ENCODE results near the gene SLC46A2. TPM values are rescaled to one million over a fixed set of nuclear protein-coding genes. Genes with fewer than 3 reads are reported as not detected.

SLC46A2 gene
- total and polyA plus RNA-seq, 2 of the 8 experiments (the other 6 are each of a cell fraction or from before 2014, with no cell fraction given): 0.03 TPM; not detected in 1

DNA sequence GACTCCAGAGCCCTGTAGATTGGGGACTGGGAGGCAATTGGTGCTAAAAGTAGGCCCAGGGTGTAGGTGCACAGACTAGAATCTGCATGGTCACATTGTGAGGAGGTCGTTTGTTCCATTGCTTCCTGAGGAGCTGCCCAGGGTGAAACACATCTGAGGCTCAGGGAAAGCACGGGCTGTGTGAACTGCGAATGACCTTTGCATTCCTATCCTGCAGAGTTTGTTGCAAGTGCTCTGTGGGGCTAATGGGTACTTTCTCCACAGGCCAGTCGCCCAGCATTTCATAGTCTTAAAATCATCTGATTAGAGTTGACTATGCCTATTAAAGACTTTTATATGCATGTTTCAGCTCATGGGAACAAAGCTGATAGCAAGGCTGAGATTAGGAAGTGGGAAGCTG lies 14.4 kb upstream of the SLC46A2 start:
- Histone ChIP-seq H3K23ac (ENCODE audit: insufficient read length) (no peak overlapping the region), H3K18ac (ENCODE audit: extremely low read depth, low read length) (no peak overlapping the region), H4K8ac (ENCODE audit: extremely low read depth, insufficient read depth, low read length) (no peak overlapping the region), H2BK120ac (replicated peaks; ENCODE audit: low read depth, low read length) (no peak overlapping the region), H3K4me1 (replicated peaks in 1 of 4; ENCODE audit: control insufficient read depth in 3 of 4, insufficient read depth in 4 of 4, low read length in 3 of 4) (no peaks in the 10 kb centered on the region), H3K27me3 (replicated peaks in 1 of 4; ENCODE audit: control insufficient read depth in 3 of 4, extremely low read depth in 1 of 4, insufficient read depth in 3 of 4, low read length in 3 of 4) (no peaks in the 10 kb centered on the region; a peak in 1 of 7 replicates), H3K23me2 (ENCODE audit: low read depth, low read length) (no peaks in the 10 kb centered on the region), H3K36me3 (ENCODE audit: control insufficient read depth in 2 of 4, insufficient read depth in 4 of 4, low read length in 3 of 4) (no peaks in the 10 kb centered on the region), H2BK15ac (ENCODE audit: low read length) (no peak overlapping the region), H3K4ac (replicated peaks; ENCODE audit: insufficient read length, low read depth, low read length) (no peak overlapping the region), H3K9ac (replicated peaks in 1 of 4; ENCODE audit: extremely low read depth in 1 of 4, low read depth in 3 of 4, low read length in 3 of 4) (no peak overlapping the region), H4K5ac (ENCODE audit: insufficient read length, low read depth, low read length) (no peak overlapping the region), H2AK5ac (ENCODE audit: low read depth, low read length) (no peak overlapping the region), H3K27ac (ENCODE audit: low read depth, low read length) (no peak overlapping the region), H3K79me2 (ENCODE audit: control insufficient read depth in 1 of 2, insufficient read depth in 2 of 2, low read length in 2 of 2) (no peaks in the 10 kb centered on the region), H3K4me3 (ENCODE audit: extremely low read depth in 1 of 4, insufficient read depth in 2 of 4, low read depth in 3 of 4, low read length in 4 of 4) (no peak overlapping the region), H4K20me1 (replicated peaks in 1 of 2; ENCODE audit: control insufficient read depth in 1 of 2, insufficient read depth in 2 of 2, low read length in 2 of 2) (no peaks in the 10 kb centered on the region), H4K91ac (replicated peaks; ENCODE audit: insufficient read length, low read length) (no peak overlapping the region), H3K4me2 (ENCODE audit: insufficient read depth in 1 of 2, low read depth in 2 of 2, low read length in 2 of 2) (no peak overlapping the region), H2BK12ac (ENCODE audit: low read depth, low read length) (no peak overlapping the region), H3K79me1 (ENCODE audit: low read depth, low read length) (no peaks in the 10 kb centered on the region), H3K14ac (ENCODE audit: insufficient read length) (no peak overlapping the region), H2BK5ac (ENCODE audit: low read depth, low read length) (no peak overlapping the region), H2AFZ (ENCODE audit: low read length) (no peak overlapping the region), H2BK20ac (ENCODE audit: low read length) (no peak overlapping the region), H3K9me3 (ENCODE audit: insufficient read depth in 2 of 2, low read depth in 1 of 2, low read length in 1 of 2) (no peaks in the 10 kb centered on the region), H3K56ac (replicated peaks; ENCODE audit: insufficient read length, low read depth, low read length) (no peak overlapping the region)
- DNase-seq (ENCODE audit: low read depth in 1 of 2, low spot score in 2 of 2): no peak
- WGBS, 2 experiments (ENCODE audit: extremely low coverage in 1 of 2, insufficient coverage in 1 of 2, insufficient read length in 1 of 2, insufficient replicate concordance in 2 of 2, low coverage in 1 of 2, low lambda C conversion rate in 2 of 2, missing lambda C conversion rate in 1 of 2): 76% methylated on average over 4 of the region's 4 CpGs; no CpG with 5 or more reads in 1 of the 2 experiments
- TF ChIP-seq SAP30 (IDR thresholded peaks at IDR 0.05; ENCODE audit: insufficient read depth, insufficient replicate concordance, low read length) (no peak), RFX5 (IDR thresholded peaks at IDR 0.05; ENCODE audit: borderline replicate concordance, low read depth, low read length) (no peak), YY1 (IDR thresholded peaks at IDR 0.05; ENCODE audit: low read depth, low read length) (no peak)
- no peak for FAIRE-seq
- CTCF ChIA-PET (ENCODE audit: partially characterized antibody): interaction anchor here (0.6 to 2.5 kb wide), 8 partner anchors 12 to 792 kb away, joined by 3 to 15 read pairs (median 3); no protein-coding TSS in a partner anchor
- POLR2A ChIA-PET (ENCODE audit: partially characterized antibody): no interaction called here
